Activated CD8-positive, alpha-beta memory T cell treated with anti-CD3 and anti-CD28 coated beads for 1 hour (primary cell): ENCODE data around the gene GOLGA6L9.
"Not testable (repeated sequence)": the region's sequence is repeated elsewhere in the genome, so short reads cannot be mapped to it uniquely, and the experiment has no call there.

ENCODE experiments used
- DNase-seq, 2 donors: peaks; one replicate each; pipeline ENCODE4 v3.0.0-alpha.2; 2020; ENCODE audit warnings: low read depth in 1 of 2; ENCODE audit errors: extremely low read depth in 1 of 2

Gene GOLGA6L9

GRCh38 chr15:82465629-82466028 lies 36.0 kb downstream of the GOLGA6L9 start:
- not testable (repeated sequence) for DNase-seq

- DNase-seq = not testable (repeated sequence)
These were observed 38.6 kb downstream of the GOLGA6L9 start for GRCh38 chr15:82468205-82468604.

- not testable (repeated sequence) for DNase-seq
These were observed 39.8 kb downstream of the GOLGA6L9 start for GRCh38 chr15:82469381-82469780.

GRCh38 chr15:82472269-82472982 lies 42.8 kb downstream of the GOLGA6L9 start:
- not testable (repeated sequence) for DNase-seq

- DNase-seq = not testable (repeated sequence)
These were observed 45.1 kb downstream of the GOLGA6L9 start for GRCh38 chr15:82474596-82475325.

GRCh38 chr15:82475345-82475967 lies 45.8 kb downstream of the GOLGA6L9 start:
- not testable (repeated sequence) for DNase-seq

- DNase-seq = not testable (repeated sequence)
These were observed 47.2 kb downstream of the GOLGA6L9 start for GRCh38 chr15:82476697-82477342.

- not testable (repeated sequence) for DNase-seq
These were observed 47.9 kb downstream of the GOLGA6L9 start for GRCh38 chr15:82477343-82478057.
